Chondrocyte (in vitro differentiated cells): ENCODE results near the gene SASH1. TPM values are rescaled to one million over a fixed set of nuclear protein-coding genes. Genes with fewer than 3 reads are reported as not detected.
"Not testable (repeated sequence)": the region's sequence is repeated elsewhere in the genome, so short reads cannot be mapped to it uniquely, and the experiment has no call there.

ENCODE experiments used
- DNase-seq: peaks from one replicate; pipeline ENCODE4 v3.0.0; 2021; ENCODE audit warnings: mixed read lengths, low spot score
- H3K27ac Mint-ChIP-seq: one replicate; pipeline ENCODE4 v1.8.0; 2021; ENCODE audit warnings: mild to moderate bottlenecking, moderate library complexity, mixed read lengths; ENCODE audit not compliant: unreplicated experiment
- H3K27me3 Mint-ChIP-seq: 2 replicates; pipeline ENCODE4 v1.8.0; 2021; ENCODE audit warnings: low read depth, mixed read lengths
- H3K36me3 Mint-ChIP-seq: 2 replicates; pipeline ENCODE4 v1.8.0; 2021; ENCODE audit warnings: low read depth, mixed read lengths
- H3K4me1 Mint-ChIP-seq: 2 replicates; pipeline ENCODE4 v1.8.0; 2021; ENCODE audit warnings: low read depth, mild to moderate bottlenecking, mixed read lengths
- H3K4me3 Mint-ChIP-seq: one replicate; pipeline ENCODE4 v1.8.0; 2021; ENCODE audit warnings: mild to moderate bottlenecking, moderate library complexity, mixed read lengths; ENCODE audit not compliant: unreplicated experiment
- H3K9me3 Mint-ChIP-seq: 2 replicates; pipeline ENCODE4 v1.8.0; 2021; ENCODE audit warnings: low read depth, mixed read lengths
- total RNA-seq: library from RNA; stranded (reverse); gene quantifications from 3 replicates; pipeline ENCODE4 v1.2.1, GENCODE V29; 2021
- TF ChIP-seq, protein P1 (sequence below): fragments of 200-600 bp; sonication (generic); IDR thresholded peaks from 2 replicates; pipeline ENCODE4 v1.5.0; 2021; ENCODE audit warnings: antibody characterized with exemption, mild to moderate bottlenecking, moderate library complexity

SASH1 gene
- total RNA-seq, 1 donor from 2014 or later: 82.9 TPM

DNA sequence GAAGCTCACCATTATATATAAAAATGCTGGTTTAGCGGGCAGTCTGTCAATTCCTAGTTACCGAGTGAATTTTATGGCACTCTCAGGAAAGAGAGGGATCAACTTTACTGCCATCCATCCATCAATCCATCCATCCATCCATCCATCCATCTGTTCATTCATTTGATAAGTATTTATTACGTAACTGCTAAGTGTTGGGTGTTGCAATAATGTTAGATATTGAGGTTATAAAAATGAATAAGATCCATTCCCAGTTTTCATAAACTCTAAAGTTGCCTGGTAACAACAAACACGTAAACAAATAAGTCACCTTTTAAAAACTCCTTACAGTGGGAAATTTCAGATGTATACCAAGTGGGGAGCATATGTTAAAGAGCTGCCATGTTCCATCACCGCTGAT is 36.8 kb downstream of the SASH1 start:
- H3K27ac Mint-ChIP-seq: no peak overlapping the region
- peaks cover 2% of the 10 kb centered on the region for H3K36me3 Mint-ChIP-seq
- H3K4me1 Mint-ChIP-seq: peaks cover 23% of the 10 kb centered on the region
- no peak overlapping the region for H3K4me3 Mint-ChIP-seq
- TF ChIP-seq, protein P1, sequence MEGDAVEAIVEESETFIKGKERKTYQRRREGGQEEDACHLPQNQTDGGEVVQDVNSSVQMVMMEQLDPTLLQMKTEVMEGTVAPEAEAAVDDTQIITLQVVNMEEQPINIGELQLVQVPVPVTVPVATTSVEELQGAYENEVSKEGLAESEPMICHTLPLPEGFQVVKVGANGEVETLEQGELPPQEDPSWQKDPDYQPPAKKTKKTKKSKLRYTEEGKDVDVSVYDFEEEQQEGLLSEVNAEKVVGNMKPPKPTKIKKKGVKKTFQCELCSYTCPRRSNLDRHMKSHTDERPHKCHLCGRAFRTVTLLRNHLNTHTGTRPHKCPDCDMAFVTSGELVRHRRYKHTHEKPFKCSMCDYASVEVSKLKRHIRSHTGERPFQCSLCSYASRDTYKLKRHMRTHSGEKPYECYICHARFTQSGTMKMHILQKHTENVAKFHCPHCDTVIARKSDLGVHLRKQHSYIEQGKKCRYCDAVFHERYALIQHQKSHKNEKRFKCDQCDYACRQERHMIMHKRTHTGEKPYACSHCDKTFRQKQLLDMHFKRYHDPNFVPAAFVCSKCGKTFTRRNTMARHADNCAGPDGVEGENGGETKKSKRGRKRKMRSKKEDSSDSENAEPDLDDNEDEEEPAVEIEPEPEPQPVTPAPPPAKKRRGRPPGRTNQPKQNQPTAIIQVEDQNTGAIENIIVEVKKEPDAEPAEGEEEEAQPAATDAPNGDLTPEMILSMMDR: no peak
- H3K27me3 Mint-ChIP-seq: no peaks in the 10 kb centered on the region
- H3K9me3 Mint-ChIP-seq: no peaks in the 10 kb centered on the region
- DNase-seq: no peak

DNA sequence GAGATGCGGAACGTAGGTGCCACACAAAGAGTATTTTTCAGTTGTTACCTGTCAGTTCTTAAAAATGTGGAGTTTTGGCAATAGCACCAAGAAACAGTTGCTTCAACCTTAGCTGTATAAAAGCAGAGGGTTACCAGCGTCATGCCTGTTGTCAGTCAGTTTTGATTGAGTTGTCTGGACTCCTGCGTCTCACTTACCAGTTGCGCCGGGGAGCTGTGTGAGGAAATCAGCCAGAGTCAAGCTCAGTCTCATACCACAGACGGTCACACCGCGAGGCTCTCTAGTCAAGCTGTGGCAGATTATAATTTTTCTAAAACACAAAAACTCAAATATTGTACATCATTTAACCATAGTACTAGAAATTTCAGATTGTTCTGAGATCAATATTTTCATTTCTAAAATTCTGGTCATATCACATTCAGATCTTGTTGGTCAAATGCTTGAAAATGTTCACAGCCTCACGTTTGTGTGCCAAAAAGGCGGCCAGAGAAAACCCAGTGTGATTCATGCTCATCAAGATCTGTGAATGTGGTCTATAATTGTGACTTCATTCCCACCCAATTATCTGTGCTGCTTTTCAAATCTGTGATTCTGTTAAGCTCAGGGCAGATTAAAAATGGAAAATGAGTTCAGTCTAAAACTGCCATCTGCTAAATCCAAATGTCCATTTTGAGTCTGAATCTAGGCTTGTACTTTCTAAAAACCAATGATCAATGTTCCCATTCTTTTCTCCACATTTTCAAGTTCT is 37.5 kb downstream of the SASH1 start:
- H3K27ac Mint-ChIP-seq: no peak overlapping the region
- TF ChIP-seq, protein P1: no peak
- no peaks in the 10 kb centered on the region for H3K9me3 Mint-ChIP-seq
- H3K36me3 Mint-ChIP-seq: peaks cover 2% of the 10 kb centered on the region
- no peaks in the 10 kb centered on the region for H3K27me3 Mint-ChIP-seq
- H3K4me1 Mint-ChIP-seq: peaks cover 27% of the 10 kb centered on the region
- DNase-seq: no peak
- H3K4me3 Mint-ChIP-seq: no peak overlapping the region

DNA sequence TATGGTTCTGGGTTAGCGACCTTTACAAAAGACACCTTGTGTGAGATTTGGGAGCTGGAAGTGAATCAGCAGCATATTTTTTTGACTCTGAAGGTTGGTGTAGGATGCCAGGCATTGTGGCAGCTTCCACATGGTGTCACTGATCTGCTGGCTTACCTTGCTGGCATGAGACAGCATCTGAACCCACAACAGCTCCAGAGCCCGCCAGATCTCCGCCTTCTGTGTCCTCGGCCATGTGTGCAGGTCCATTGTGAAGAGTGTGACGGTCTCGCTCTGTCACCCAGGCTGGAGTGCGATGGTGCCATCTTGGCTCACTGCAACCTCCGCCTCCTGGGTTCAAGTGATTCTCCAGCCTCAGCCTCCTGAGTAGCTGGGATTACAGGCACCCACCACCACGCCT is 39.4 kb downstream of the SASH1 start:
- H3K27ac Mint-ChIP-seq, DNase-seq, H3K36me3 Mint-ChIP-seq, H3K4me3 Mint-ChIP-seq, H3K27me3 Mint-ChIP-seq, H3K9me3 Mint-ChIP-seq: not testable (repeated sequence)
- H3K4me1 Mint-ChIP-seq: peaks cover 30% of the 10 kb centered on the region

DNA sequence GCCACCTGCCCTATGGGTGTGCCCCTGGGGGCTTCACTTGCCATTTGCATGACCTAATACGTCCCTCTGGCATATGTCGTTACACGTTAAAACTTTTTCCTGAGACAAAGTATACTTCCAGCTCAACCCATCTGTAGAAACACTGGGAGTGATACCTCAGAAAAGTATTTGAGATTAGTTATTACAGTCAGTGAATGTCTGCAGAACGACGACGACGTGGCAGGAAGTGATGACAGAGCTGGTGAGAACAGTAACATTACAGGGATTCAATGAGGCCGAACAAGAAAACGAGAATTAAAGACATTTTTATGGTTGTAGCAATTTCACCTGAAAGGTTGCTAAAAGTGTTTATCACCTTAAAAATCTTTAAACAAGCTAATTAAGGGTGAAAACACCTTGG is 40.2 kb downstream of the SASH1 start:
- Mint-ChIP-seq H3K27ac (no peak overlapping the region), H3K4me1 (peaks cover 30% of the 10 kb centered on the region), H3K27me3 (no peaks in the 10 kb centered on the region), H3K9me3 (no peaks in the 10 kb centered on the region), H3K36me3 (no peaks in the 10 kb centered on the region), H3K4me3 (no peak overlapping the region)
- DNase-seq: no peak
- TF ChIP-seq, protein P1: no peak

DNA sequence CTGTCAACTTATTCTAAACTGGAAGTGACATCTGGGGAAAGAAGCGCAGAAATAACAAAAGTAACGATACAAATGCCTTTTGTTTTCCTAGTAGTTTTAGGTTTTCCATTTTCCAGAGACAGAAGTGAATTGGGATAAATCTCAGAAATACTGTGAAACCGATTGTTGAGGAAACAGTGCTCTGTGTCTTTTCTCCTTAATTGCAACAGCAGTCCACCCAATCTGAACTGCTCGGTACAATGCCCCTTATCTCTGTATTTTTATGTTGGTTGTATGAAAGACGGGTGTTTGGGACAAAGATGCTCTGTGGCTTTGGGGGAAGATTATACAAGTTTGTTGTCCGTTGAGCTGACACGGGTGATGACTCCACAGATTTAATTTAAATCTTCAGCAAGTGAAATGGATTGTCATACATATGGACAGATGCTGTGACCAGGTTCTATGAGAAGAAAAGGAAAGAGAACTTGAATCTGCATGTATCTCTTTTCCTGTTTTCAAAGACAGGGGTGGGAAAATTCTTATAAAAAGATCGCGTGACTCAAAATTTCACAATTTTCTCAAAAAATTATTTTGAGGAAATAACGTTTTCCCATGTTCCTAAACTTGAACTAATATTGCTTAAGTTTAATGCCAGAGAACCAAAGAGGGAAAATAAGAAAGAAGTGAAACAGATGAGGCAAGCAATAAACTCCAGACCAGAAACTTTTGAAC is 41.2 kb downstream of the SASH1 start:
- Mint-ChIP-seq H3K27me3 (no peaks in the 10 kb centered on the region), H3K9me3 (no peaks in the 10 kb centered on the region), H3K4me3 (no peak overlapping the region), H3K4me1 (peaks cover 28% of the 10 kb centered on the region), H3K27ac (peak overlapping the region; percentile 15), H3K36me3 (no peaks in the 10 kb centered on the region)
- DNase-seq: no peak
- TF ChIP-seq, protein P1: no peak
